Epithelial cell of proximal tubule (primary cell): ENCODE results near the gene SLC20A1. TPM values are rescaled to one million over a fixed set of nuclear protein-coding genes. Genes with fewer than 3 reads are reported as not detected.

ENCODE experiments used
- DNase-seq: peaks from one replicate; pipeline ENCODE4 v3.0.0-alpha.2; 2011; ENCODE audit warnings: low read depth
- H3K4me3 ChIP-seq: 2 replicates; pipeline ENCODE4 v1.5.1; 2011; ENCODE audit warnings: low read depth, mild to moderate bottlenecking, low read length
- total RNA-seq: library from RNA; depleted of rRNA; stranded (reverse); fragments of >200 nt; gene quantifications from 2 replicates; pipeline ENCODE4 v1.2.3, GENCODE V29; 2015
- TF ChIP-seq, protein P1 (sequence below): conservative IDR thresholded peaks from 2 replicates; pipeline ENCODE4 v1.5.1; 2012; ENCODE audit warnings: low read depth, mild to moderate bottlenecking, low read length

The SLC20A1 gene
- total RNA-seq, 1 donor from 2014 or later: 60.1 TPM

DNA sequence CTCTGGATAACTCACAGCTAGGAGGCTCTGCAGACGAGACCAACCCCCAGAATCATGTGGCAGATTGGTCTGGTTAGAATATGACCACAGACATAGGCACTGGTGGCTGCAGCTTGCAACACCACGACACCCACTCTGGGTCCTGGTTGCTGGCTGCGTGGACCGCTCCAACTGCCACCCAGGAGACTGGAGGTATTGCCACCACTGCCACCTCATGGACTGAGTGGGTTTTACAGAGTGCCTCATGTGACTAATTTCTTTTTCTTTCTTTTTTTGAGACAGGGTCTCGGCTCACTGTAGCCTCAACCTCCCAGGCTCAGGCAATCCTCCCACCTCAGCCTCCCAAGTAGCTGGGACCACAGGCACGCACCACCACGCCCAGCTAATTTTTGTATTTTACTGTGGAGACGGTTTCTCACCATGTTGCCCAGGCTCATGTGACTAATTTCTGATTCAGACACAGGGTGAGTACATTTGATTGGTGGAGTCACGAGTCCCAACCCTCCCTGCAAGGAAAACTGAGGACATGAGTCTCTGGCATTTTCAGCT is 45.2 kb downstream of the SLC20A1 start:
- H3K4me3 ChIP-seq: no peak overlapping the region
- TF ChIP-seq, protein P1, sequence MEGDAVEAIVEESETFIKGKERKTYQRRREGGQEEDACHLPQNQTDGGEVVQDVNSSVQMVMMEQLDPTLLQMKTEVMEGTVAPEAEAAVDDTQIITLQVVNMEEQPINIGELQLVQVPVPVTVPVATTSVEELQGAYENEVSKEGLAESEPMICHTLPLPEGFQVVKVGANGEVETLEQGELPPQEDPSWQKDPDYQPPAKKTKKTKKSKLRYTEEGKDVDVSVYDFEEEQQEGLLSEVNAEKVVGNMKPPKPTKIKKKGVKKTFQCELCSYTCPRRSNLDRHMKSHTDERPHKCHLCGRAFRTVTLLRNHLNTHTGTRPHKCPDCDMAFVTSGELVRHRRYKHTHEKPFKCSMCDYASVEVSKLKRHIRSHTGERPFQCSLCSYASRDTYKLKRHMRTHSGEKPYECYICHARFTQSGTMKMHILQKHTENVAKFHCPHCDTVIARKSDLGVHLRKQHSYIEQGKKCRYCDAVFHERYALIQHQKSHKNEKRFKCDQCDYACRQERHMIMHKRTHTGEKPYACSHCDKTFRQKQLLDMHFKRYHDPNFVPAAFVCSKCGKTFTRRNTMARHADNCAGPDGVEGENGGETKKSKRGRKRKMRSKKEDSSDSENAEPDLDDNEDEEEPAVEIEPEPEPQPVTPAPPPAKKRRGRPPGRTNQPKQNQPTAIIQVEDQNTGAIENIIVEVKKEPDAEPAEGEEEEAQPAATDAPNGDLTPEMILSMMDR: peak; percentile 67
- DNase-seq: peak; percentile 59

DNA sequence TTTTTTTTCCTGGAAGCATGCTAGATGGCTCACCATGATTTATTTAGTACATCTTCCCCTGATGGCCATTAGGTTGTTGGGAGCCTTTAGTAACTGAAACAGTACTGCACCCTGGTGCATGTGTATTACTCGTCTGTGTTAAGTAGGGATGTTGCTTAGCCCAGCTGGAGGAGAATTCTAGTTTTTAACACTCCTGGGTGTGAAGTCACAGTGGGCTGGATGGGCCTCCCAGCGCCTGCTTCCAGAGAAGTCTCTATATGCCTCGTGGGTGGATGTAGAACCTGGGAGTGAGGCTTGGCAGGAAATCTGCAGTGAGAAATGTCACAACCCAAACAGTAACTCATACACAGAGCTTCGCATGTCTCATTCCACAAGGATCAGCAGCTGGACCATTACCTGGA is 46.1 kb downstream of the SLC20A1 start:
- DNase-seq: no peak
- TF ChIP-seq, protein P1: no peak
- no peak overlapping the region for H3K4me3 ChIP-seq

DNA sequence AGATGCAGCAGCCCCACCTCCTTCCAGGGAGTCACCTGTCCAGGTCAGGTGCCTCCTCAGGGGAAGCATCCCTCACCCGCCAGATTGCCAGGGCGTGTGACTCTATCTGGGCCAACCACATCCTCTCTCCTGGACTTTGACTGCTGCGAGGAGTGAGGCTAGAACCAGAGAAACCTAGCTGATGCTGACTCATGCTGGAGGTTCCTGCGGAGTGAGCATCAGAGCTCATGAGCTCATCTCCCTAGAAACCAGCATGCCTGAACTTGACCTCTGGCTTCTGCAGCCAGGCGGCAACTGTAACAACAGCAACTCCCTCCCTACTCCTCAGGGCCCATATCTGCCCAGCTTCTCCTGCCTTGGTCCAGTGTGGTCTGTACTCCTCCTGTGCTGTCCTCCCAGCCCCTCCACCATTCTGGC is 46.8 kb downstream of the SLC20A1 start:
- peak; percentile 97 for DNase-seq

DNA sequence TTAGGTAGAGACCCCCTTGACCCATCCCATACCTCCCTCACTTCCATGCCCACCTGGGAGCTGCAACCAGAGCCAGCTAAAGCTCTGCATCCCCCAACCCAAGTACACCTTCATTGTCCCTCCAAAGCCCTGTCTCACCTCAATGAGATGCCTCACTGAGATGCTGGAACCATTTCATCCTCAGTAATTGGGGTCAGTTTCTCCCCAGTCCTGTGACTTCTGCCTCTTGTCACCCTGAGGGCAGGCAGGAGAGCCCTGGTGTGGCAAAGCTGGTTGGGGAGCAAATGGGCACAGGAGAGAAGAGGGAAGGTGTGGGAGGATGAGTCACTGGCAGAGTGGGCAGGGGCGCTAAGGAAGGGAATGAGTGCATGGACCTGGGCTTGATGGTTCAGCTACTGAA is 47.2 kb downstream of the SLC20A1 start:
- no peak overlapping the region for H3K4me3 ChIP-seq
- DNase-seq: no peak

More for the DNA sequence above, 46.8 kb downstream of the SLC20A1 start:
- TF ChIP-seq, protein P1: no peak
- no peak overlapping the region for H3K4me3 ChIP-seq

DNA sequence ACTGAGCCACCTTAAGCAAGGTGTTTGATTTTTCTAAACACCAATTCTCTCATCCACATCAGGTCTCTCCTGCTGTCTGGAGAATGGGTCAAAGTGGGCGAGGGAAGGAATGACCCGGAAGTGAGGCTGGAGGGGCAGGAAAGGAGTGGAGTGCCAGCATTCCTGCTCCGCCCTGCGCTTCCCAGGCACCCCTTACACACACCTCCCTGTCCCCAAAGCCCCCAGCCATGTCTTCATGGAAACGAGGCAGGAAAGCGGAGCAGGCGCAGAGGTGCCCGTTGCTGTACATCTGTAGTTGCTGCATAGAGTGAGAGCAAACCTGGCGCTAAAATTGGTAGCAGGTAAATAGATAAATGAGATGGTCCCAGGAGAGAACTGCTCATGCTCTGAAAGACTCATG is 47.9 kb downstream of the SLC20A1 start:
- no peak overlapping the region for H3K4me3 ChIP-seq
- DNase-seq: no peak
- TF ChIP-seq, protein P1: no peak

More for the DNA sequence above, 47.2 kb downstream of the SLC20A1 start:
- TF ChIP-seq, protein P1: no peak

DNA sequence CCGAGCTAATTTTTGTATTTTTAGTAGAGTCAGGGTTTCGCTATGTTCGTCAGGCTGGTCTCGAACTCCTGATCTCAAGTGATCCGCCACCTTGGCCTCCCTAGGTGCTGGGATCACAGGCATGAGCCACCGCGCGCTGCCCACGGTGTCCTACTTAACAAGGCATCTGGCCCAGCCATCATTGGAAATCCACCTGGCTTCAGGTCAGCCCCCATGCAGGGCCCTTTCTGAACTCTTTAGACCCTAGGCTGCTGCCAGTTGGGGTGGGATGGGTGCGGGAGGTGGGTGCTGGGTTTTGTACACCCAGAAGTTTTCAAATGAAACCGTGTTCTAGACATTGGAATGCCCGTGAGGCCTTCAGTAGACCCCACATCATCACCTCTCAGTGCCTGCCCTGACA is 48.4 kb downstream of the SLC20A1 start:
- no peak for DNase-seq
- H3K4me3 ChIP-seq: no peak overlapping the region
- TF ChIP-seq, protein P1: no peak

DNA sequence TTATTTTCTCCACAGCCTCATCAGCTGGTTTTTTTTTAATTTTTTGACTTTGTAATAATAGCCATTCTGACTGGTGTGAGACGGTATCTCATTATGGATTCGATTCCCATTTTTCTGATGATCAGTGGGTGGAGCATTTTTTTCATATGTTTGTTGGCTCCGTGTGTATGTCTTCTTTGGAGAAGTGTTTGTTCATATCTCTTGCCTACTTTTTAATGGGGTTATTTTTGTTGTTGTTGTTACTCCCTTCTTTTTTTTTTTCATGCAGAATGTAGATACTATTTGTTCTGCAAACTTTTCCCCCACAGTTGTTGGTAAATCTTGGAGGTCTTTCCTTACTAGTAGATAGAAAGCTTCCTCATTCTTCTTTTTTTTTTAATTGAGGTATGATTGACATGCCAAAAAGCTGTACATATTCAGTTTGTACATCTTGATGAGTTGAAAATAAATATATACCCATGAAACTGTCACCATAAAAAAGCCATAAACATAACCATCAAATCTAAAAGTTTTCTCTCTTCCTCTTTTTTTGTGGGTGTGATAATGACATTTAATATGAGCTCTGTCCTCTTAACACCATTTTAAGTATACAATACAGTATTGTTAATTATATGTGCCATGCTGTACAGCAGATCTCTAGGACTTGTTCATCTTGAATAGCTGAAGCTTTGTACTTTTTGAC is 53.2 kb downstream of the SLC20A1 start:
- no peak for DNase-seq
- TF ChIP-seq, protein P1: no peak
- no peak overlapping the region for H3K4me3 ChIP-seq
